BJ (cell line): ENCODE data around the gene GJA10. TPM values are rescaled to one million over a fixed set of nuclear protein-coding genes. Genes with fewer than 3 reads are reported as not detected.

Experiments
- CTCF ChIA-PET: fragments of 350-600 bp; formaldehyde crosslinking; extraction: SDS; loops from one replicate; lab custom pipeline; 2021; ENCODE audit warnings: antibody characterized with exemption, inconsistent platforms; lab: Yijun Ruan, JAX
- POLR2A ChIA-PET: fragments of 300-600 bp; sonication (Branson Sonifier 250); formaldehyde crosslinking; extraction: SDS; loops from one replicate; lab custom pipeline; 2021; ENCODE audit warnings: antibody characterized with exemption; lab: Charles Lee
- DNase-seq: peaks from one replicate; pipeline ENCODE4 v3.0.0-alpha.2; 2011; ENCODE audit warnings: low read depth
- H3K27me3 ChIP-seq: 2 replicates; pipeline ENCODE4 v1.6.0; 2011; ENCODE audit warnings: low read length; ENCODE audit not compliant: control insufficient read depth, insufficient read depth
- H3K36me3 ChIP-seq: 2 replicates; pipeline ENCODE4 v1.5.1; 2011; ENCODE audit warnings: low read length; ENCODE audit not compliant: control insufficient read depth, insufficient read depth
- H3K4me3 ChIP-seq: 2 replicates; pipeline ENCODE4 v1.5.1; 2011; ENCODE audit warnings: low read depth, mild to moderate bottlenecking, control low read depth, low read length
- CTCF ChIP-seq: IDR thresholded peaks from 2 replicates; pipeline ENCODE4 v1.5.1; 2011; ENCODE audit warnings: low read depth, mild to moderate bottlenecking, control low read depth, inconsistent platforms, low read length, moderate library complexity; ENCODE audit not compliant: insufficient read depth
- polyA plus RNA-seq: library from polyadenylated mRNA; depleted of rRNA; stranded (reverse); fragments of >200 nt; gene quantifications from 2 replicates; pipeline ENCODE4 v1.2.3, GENCODE V29; 2011

The GJA10 gene
- polyA plus RNA-seq, 1 experiment: not detected

GRCh38 chr6:89928604-89929003, 34.3 kb downstream of the GJA10 start:
- ChIA-PET POLR2A (no interaction called here), CTCF (interaction anchor here (0.7 to 1.4 kb wide), 2 partner anchors 12 to 550 kb away, joined by 3 to 4 read pairs; no protein-coding TSS in a partner anchor)
- Histone ChIP-seq H3K27me3 (no peaks in the 10 kb centered on the region), H3K36me3 (no peaks in the 10 kb centered on the region), H3K4me3 (no peak overlapping the region)
- no peak for DNase-seq
- TF ChIP-seq CTCF: no peak

- POLR2A ChIA-PET: no interaction called here
- Histone ChIP-seq H3K27me3 (no peaks in the 10 kb centered on the region), H3K36me3 (no peaks in the 10 kb centered on the region), H3K4me3 (no peak overlapping the region)
- DNase-seq: no peak
- TF ChIP-seq CTCF: no peak
- CTCF ChIA-PET: interaction anchor here (0.6 to 1.3 kb wide), 4 partner anchors 9 to 548 kb away, joined by 3 to 8 read pairs (median 4); no protein-coding TSS in a partner anchor
Measured at GRCh38 chr6:89930789-89931188, 36.5 kb downstream of the GJA10 start.

- ChIA-PET POLR2A (no interaction called here), CTCF (no interaction called here)
- no peak overlapping the region for H3K4me3 ChIP-seq
- no peaks in the 10 kb centered on the region for H3K27me3 ChIP-seq
- H3K36me3 ChIP-seq: no peaks in the 10 kb centered on the region
- no peak for DNase-seq
- TF ChIP-seq CTCF: no peak
Measured at GRCh38 chr6:89932245-89932802, 38.1 kb downstream of the GJA10 start.

- no peaks in the 10 kb centered on the region for H3K36me3 ChIP-seq
- no peak for DNase-seq
- CTCF ChIA-PET: interaction anchor here (1.1 to 1.5 kb wide), 2 partner anchors 10 to 544 kb away, joined by 3 read pairs; no protein-coding TSS in a partner anchor
- TF ChIP-seq CTCF: no peak
- POLR2A ChIA-PET: no interaction called here
- H3K27me3 ChIP-seq: no peaks in the 10 kb centered on the region
- no peak overlapping the region for H3K4me3 ChIP-seq
Measured at GRCh38 chr6:89934685-89935366, 40.6 kb downstream of the GJA10 start.

- DNase-seq: no peak
- TF ChIP-seq CTCF: no peak
- Histone ChIP-seq H3K36me3 (no peaks in the 10 kb centered on the region), H3K27me3 (0 out of 2 replicates have a peak, but pooled peaks cover 1% of the 10 kb centered on the region), H3K4me3 (no peak overlapping the region)
- ChIA-PET CTCF (no interaction called here), POLR2A (no interaction called here)
Measured at GRCh38 chr6:89936177-89936576, 41.9 kb downstream of the GJA10 start.
